Measurements from ENCODE around the gene TBCD.

The TBCD gene

GRCh38 chr17:82902972-82903874 is 151.4 kb downstream of the TBCD start:
- no peak for DNase-seq (ENCODE audit: low read depth in 2 of 2)

GRCh38 chr17:82905130-82905529 is 153.3 kb downstream of the TBCD start:
- DNase-seq (ENCODE audit: low read depth in 2 of 2), result no peak

GRCh38 chr17:82907797-82908542 is 156.1 kb downstream of the TBCD start:
- no peak for DNase-seq (ENCODE audit: low read depth in 2 of 2)

- no peak for DNase-seq (ENCODE audit: low read depth in 2 of 2)
Measured at GRCh38 chr17:82908543-82909160, 156.8 kb downstream of the TBCD start.

DNA sequence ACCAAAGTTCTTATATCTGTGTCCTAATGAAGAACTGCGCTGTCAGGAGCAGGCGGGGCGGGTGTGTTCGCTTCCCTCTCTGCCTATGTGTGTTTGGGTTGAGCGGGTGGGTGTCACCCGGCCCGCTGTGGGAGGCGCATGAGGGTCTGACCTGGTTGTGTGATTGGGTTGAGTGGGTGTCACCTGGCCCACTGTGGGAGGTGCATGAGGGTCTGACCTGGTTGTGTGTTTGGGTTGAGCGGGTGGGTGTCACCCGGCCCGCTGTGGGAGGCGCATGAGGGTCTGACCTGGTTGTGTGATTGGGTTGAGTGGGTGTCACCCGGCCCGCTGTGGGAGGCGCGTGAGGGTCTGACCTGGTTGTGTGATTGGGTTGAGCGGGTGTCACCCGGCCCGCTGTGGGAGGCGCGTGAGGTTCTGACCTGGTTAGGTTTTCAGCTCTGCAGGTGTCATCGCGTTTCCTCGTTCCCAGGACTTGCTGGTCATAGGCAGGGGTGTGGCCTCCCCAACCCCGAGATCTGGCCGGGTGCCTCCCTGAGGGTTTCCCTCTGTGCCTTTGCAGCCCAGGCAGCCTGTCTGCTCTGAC is 157.5 kb downstream of the TBCD start:
- DNase-seq (ENCODE audit: low read depth in 2 of 2), result no peak

GRCh38 chr17:82910041-82910481 is 158.2 kb downstream of the TBCD start:
- no peak for DNase-seq (ENCODE audit: low read depth in 2 of 2)

GRCh38 chr17:82910770-82911169 is 158.9 kb downstream of the TBCD start:
- no peak for DNase-seq (ENCODE audit: low read depth in 2 of 2)

DNA sequence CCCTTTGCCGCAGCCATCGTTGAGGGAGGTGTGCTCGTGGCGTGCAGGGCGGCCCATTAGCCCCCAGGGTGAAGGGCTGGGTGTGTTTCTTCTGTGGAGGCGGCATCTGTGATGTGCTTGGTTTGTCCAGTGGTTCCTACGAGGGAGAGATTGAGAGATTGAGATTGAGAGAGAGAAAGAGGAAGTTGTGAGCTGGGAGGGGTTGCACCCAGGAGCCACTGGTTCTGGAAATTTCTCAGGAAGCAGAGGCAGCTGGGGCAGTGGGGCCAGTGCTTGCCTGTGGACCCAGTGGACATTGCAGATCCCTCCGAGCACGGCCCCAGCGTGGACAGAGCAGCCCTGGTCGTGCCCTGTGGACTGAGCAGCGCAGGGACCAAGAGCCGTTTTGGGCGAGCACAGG is 160.0 kb downstream of the TBCD start:
- no peak for DNase-seq (ENCODE audit: low read depth in 2 of 2)

GRCh38 chr17:82912484-82913089 is 160.7 kb downstream of the TBCD start:
- DNase-seq (ENCODE audit: low read depth in 2 of 2), result no peak

GRCh38 chr17:82913304-82914043 is 161.6 kb downstream of the TBCD start:
- no peak for DNase-seq (ENCODE audit: low read depth in 2 of 2)

DNA sequence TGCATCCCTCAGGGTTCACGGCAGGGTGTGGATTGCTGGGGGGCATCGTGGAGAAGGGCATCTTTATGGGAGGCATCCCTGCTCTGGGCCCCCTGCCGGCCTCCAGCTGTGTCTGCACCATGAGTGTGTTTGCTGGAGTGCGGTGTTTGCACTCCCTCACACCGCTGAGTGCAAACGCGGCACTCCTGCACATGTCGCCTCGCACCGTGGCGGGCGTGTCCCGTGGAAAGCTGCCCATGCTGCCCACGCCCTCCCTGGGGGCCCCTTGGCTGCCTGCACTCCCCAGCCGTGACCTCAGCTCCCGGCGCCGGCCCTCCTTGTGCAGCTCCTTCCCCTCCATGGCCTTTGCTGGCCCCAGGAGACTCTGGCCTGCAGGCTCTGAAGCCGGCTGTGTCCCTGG is 162.5 kb downstream of the TBCD start:
- DNase-seq (ENCODE audit: low read depth in 2 of 2), result no peak

DNA sequence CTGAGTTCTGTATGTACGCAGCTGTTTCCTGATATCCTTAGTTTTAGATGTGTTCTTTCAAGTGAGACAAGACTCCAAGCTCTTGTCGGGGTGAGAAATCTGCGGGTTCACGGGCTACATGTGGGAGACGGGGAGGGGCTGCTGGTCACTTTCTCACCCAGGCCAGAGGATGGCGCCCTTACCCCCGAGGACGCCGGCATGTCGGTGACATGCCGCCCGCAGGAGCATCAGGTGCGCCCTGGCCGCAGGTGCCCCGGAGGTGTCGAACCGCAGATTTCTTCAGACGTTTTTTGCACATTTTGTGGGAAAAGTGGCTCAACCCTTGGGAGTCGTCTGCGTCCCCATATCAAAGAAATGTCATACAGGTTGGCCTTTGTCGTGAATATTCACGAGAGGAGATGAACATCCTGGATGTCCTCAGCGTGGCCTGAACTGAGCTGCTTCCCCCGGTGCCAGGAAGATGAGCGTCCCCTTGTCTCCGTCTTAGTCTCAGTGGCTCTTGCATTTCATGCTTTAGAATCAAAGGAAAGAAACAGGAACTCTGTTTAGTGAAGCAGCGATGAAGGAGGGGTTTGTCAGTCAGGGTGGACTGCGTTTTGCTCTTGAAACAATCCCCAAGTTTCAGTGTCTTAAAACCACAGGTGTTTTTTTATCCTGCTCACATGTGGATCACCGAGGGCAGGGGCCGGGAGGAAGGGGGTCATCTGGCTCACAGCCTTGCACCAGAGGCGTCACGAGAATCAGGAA is 163.3 kb downstream of the TBCD start:
- no peak for DNase-seq (ENCODE audit: low read depth in 2 of 2)

DNA sequence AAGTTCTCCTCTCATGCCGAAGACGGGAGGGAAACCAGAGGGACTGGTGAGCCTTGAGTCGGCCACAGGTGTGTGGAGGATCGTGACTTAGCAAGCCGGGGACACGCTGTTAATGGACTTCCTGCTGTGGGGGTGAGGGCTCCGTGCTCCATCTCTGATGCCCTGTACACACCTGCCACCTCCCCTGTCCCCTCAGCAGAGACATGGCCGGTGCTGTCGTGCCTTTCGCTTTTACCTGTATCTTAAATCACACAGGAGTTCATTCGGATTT is 163.8 kb downstream of the TBCD start:
- no peak for DNase-seq (ENCODE audit: low read depth in 2 of 2)

GRCh38 chr17:82917699-82918345 is 166.0 kb downstream of the TBCD start:
- no peak for DNase-seq (ENCODE audit: low read depth in 2 of 2)

DNA sequence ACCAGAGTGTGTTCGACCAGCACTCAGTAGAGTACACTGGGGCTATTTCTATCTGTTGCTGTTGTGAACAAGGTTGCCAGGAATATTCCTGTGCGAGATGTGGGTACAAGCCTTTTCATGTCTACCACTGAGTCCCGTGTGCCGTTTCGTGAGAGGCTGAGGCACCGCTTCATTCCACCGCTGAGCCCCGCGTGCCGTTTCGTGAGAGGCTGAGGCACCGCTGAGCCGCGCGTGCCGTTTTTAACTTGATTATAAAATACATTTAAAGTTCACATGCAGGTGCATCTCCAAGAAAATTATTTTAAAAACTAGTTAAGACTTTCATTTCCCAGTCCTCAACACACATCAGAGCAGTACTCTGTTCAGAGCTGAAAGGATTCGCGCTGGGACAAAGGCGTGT is 166.6 kb downstream of the TBCD start:
- no peak for DNase-seq (ENCODE audit: low read depth in 2 of 2)

- no peak for DNase-seq (ENCODE audit: low read depth in 2 of 2)
Measured at GRCh38 chr17:82920150-82920549, 168.3 kb downstream of the TBCD start.

GRCh38 chr17:82920715-82921114 is 168.8 kb downstream of the TBCD start:
- no peak for DNase-seq (ENCODE audit: low read depth in 2 of 2)

- no peak for DNase-seq (ENCODE audit: low read depth in 2 of 2)
Measured at GRCh38 chr17:82921426-82921825, 169.6 kb downstream of the TBCD start.

DNA sequence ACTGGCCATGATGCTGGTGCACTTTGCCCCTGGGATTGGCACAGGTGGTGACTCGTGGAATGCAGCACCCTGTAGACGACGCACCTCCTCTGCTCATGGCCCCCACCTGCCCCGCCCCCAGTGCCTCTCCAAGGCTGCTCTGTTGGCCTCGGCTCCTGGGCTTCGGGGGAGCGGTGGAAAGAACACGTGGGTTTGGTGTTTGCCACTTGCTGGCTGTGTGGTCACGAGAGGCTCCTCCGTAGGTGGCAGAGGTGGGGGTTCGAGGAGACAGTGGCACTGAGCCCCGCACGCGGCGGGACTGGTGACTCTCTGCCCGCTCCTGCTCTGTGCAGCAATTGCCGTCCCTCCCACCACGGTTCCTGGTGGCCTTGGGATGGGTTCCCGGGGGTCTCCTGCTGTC is 170.8 kb downstream of the TBCD start:
- no peak for DNase-seq (ENCODE audit: low read depth in 2 of 2)
